ENCODE measurements around the gene DBF4. TPM values are rescaled to one million over a fixed set of nuclear protein-coding genes. Genes with fewer than 3 reads are reported as not detected.
"Not testable (repeated sequence)": the region's sequence is repeated elsewhere in the genome, so short reads cannot be mapped to it uniquely, and the experiment has no call there.

DBF4 gene
- total RNA-seq (2022) = 55.0 and 62.8 TPM in 2 replicates
- percentile 93 among the genes with signal in this experiment for Bru-seq, nascent RNA
- BruChase-seq, experiment 1, labeled RNA remaining after a 2-hour chase = percentile 91 among the genes with signal in this experiment
- BruChase-seq, experiment 2, labeled RNA remaining after a 6-hour chase = percentile 80 among the genes with signal in this experiment
- long read RNA-seq, transcript DBF4-204 (12 exons, 2,342 nt) = minor isoform, 8 of 80 reads
- long read RNA-seq, transcript DBF4-201 (12 exons, 3,907 nt) = major isoform, 45 of 80 reads
- long read RNA-seq, partial matches to known transcripts = 2 of 80 reads
- long read RNA-seq, other reads (novel, unspliced or antisense) = 25 of 80 reads

GRCh38 chr7:87876040-87876868, at the start of gene DBF4, which contains the start of gene SLC25A40:
TSS of gene DBF4 (plus strand) at chr7:87876493. CDS start at chr7:87876733, 240 bp downstream.
TSS of gene SLC25A40 (minus strand) at chr7:87876360. CDS start at chr7:87858727, 17,633 bp downstream.
- Mint-ChIP-seq H3K4me3 (ENCODE audit: unreplicated experiment) (peak within 1 kb of the TSS; percentile 70), H3K36me3 (ENCODE audit: insufficient read depth, unreplicated experiment) (peaks cover 18% of the 10 kb centered on the region), H3K27ac (ENCODE audit: unreplicated experiment) (peak within 1 kb of the TSS; percentile 99), H3K9me3 (ENCODE audit: unreplicated experiment) (peaks cover 9% of the 10 kb centered on the region), H3K27me3 (ENCODE audit: insufficient read depth, unreplicated experiment) (no peaks in the 10 kb centered on the region), H3K4me1 (ENCODE audit: low read depth, unreplicated experiment) (peaks cover 28% of the 10 kb centered on the region)
- H3K4me3 ChIP-seq (ENCODE audit: low read depth, low read length) = peak within 1 kb of the TSS; percentile 61
- intact Hi-C loops (cut with micrococcal nuclease; ENCODE audit: unreplicated experiment) = loop anchor here (1.0 to 10.0 kb wide), 5 partner anchors 58 to 724 kb away; partner anchors contain the start of genes ABCB1, ADAM22 and DMTF1
- H3K4me1 ChIP-seq = peaks cover 20% of the 10 kb centered on the region
- ChIA-PET CTCF (interaction anchor here (0.8 to 1.1 kb wide), 2 partner anchors 18 to 724 kb away, joined by 3 read pairs; partner anchors contain the start of gene DMTF1), POLR2A (interaction anchor here (0.6 kb wide), 1 partner anchor 323 kb away, joined by 3 read pairs; no protein-coding TSS in a partner anchor)
- BruUV-seq (replicated peaks) = no TSS peak
- no peaks in the 10 kb centered on the region for H3K27me3 ChIP-seq (replicated peaks; ENCODE audit: control insufficient read depth, insufficient read depth, low read length)
- no peak for TF ChIP-seq CTCF (IDR thresholded peaks at IDR 0.05; ENCODE audit: insufficient read depth in 1 of 2, low read depth in 1 of 2, low read length in 1 of 2, severe bottlenecking in 1 of 2, unreplicated experiment in 1 of 2)
- DNase-seq = peak; percentile 98 to 99
- no peaks in the 10 kb centered on the region; the same call in 1 of the 2 replicates for H3K36me3 ChIP-seq (ENCODE audit: control insufficient read depth, insufficient read depth, low read length)
- no peaks in the 10 kb centered on the region for H3K9me3 ChIP-seq

- H3K4me1 ChIP-seq; H3K27me3 ChIP-seq (replicated peaks; ENCODE audit: control insufficient read depth, insufficient read depth, low read length); DNase-seq; CTCF ChIA-PET; H3K4me3 ChIP-seq (ENCODE audit: low read depth, low read length); H3K27me3 Mint-ChIP-seq (ENCODE audit: insufficient read depth, unreplicated experiment); H3K36me3 Mint-ChIP-seq (ENCODE audit: insufficient read depth, unreplicated experiment); H3K4me1 Mint-ChIP-seq (ENCODE audit: low read depth, unreplicated experiment); H3K27ac Mint-ChIP-seq (ENCODE audit: unreplicated experiment); intact Hi-C loops (cut with micrococcal nuclease; ENCODE audit: unreplicated experiment); H3K4me3 Mint-ChIP-seq (ENCODE audit: unreplicated experiment); H3K36me3 ChIP-seq (ENCODE audit: control insufficient read depth, insufficient read depth, low read length); BruUV-seq (replicated peaks); POLR2A ChIA-PET: not testable (repeated sequence)
- H3K9me3 ChIP-seq = peaks cover 10% of the 10 kb centered on the region; the same call in 1 of the 2 replicates
- H3K9me3 Mint-ChIP-seq (ENCODE audit: unreplicated experiment) = peaks cover 31% of the 10 kb centered on the region
These were observed 47.9 kb upstream of the DBF4 start for GRCh38 chr7:87828383-87828782.

- Mint-ChIP-seq H3K36me3 (ENCODE audit: insufficient read depth, unreplicated experiment) (no peaks in the 10 kb centered on the region), H3K4me1 (ENCODE audit: low read depth, unreplicated experiment) (no peaks in the 10 kb centered on the region), H3K27ac (ENCODE audit: unreplicated experiment) (no peak overlapping the region), H3K4me3 (ENCODE audit: unreplicated experiment) (no peak overlapping the region), H3K9me3 (ENCODE audit: unreplicated experiment) (peaks cover 10% of the 10 kb centered on the region), H3K27me3 (ENCODE audit: insufficient read depth, unreplicated experiment) (no peaks in the 10 kb centered on the region)
- CTCF ChIA-PET = interaction anchor here (0.7 kb wide), 1 partner anchor 165 kb away, joined by 3 read pairs; no protein-coding TSS in a partner anchor
- BruUV-seq (replicated peaks) = no TSS peak
- H3K4me1 ChIP-seq = no peaks in the 10 kb centered on the region
- intact Hi-C loops (cut with micrococcal nuclease; ENCODE audit: unreplicated experiment) = no loop called here
- TF ChIP-seq CTCF (IDR thresholded peaks at IDR 0.05; ENCODE audit: insufficient read depth in 1 of 2, low read depth in 1 of 2, low read length in 1 of 2, severe bottlenecking in 1 of 2, unreplicated experiment in 1 of 2) = no peak
- H3K9me3 ChIP-seq = peaks cover under 1% of the 10 kb centered on the region; the same call in 1 of the 2 replicates
- POLR2A ChIA-PET = no interaction called here
- DNase-seq = no peak
- no peak overlapping the region for H3K4me3 ChIP-seq (ENCODE audit: low read depth, low read length)
- H3K27me3 ChIP-seq (replicated peaks; ENCODE audit: control insufficient read depth, insufficient read depth, low read length) = no peaks in the 10 kb centered on the region
- H3K36me3 ChIP-seq (ENCODE audit: control insufficient read depth, insufficient read depth, low read length) = no peaks in the 10 kb centered on the region
These were observed 45.2 kb upstream of the DBF4 start for GRCh38 chr7:87831097-87831496.

Measured in Caco-2 (cell line).